Right lobe of liver (tissue), 4 donors: ENCODE measurements around the gene USP47.

ENCODE experiments used
- POLR2A ChIP-seq: fragments of 450-650 bp; IDR thresholded peaks from one replicate; pipeline ENCODE4 v1.6.1; 2017; ENCODE audit warnings: antibody characterized with exemption, mild to moderate bottlenecking
- TF ChIP-seq, protein P1 (sequence below), 4 donors: fragments of 200-600 bp in 3 of 4; fragments of 450-650 bp in 1 of 4; IDR thresholded peaks; one replicate each; pipeline versions ENCODE4 v1.5.1 to v1.8.0; 2016 to 2022; ENCODE audit warnings: antibody characterized with exemption in 4 of 4, mild to moderate bottlenecking in 2 of 4
- donor health status: DM: no; HTN: no; CAD: no.
- donor health status: DM: no; HTN: no; CAD: no.
- donor health status: DM: no; HTN: yes; CAD: no.

DNA sequence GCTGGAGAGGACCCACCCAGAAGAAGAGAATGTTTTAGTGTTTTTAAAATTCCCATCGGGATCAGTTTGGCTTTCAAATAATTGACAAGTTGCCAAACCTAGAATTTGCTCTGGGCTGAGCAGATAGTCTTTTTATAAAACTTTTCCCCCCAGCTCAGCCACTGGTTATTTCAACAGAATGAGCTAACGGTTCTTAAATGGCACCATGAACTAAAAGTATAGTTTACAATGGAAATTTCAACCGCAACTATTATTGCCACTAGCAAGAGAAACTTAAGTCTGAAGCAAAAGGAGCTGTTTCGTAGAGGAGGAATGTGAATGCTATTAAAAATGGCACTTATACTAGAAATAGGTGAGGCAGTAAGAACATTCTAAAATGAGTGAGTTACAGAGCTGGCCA lies 163.3 kb downstream of the USP47 start:
- TF ChIP-seq, protein P1, sequence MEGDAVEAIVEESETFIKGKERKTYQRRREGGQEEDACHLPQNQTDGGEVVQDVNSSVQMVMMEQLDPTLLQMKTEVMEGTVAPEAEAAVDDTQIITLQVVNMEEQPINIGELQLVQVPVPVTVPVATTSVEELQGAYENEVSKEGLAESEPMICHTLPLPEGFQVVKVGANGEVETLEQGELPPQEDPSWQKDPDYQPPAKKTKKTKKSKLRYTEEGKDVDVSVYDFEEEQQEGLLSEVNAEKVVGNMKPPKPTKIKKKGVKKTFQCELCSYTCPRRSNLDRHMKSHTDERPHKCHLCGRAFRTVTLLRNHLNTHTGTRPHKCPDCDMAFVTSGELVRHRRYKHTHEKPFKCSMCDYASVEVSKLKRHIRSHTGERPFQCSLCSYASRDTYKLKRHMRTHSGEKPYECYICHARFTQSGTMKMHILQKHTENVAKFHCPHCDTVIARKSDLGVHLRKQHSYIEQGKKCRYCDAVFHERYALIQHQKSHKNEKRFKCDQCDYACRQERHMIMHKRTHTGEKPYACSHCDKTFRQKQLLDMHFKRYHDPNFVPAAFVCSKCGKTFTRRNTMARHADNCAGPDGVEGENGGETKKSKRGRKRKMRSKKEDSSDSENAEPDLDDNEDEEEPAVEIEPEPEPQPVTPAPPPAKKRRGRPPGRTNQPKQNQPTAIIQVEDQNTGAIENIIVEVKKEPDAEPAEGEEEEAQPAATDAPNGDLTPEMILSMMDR (IDR thresholded peaks at IDR 0.05), result no peak
- no peak for TF ChIP-seq POLR2A
